ENCODE measurements around the gene ATP2C2.
"Not testable (repeated sequence)": the region's sequence is repeated elsewhere in the genome, so short reads cannot be mapped to it uniquely, and the experiment has no call there.

- not testable (repeated sequence) for TF ChIP-seq EZH2 (IDR thresholded peaks at IDR 0.05; ENCODE audit: low read depth, unreplicated experiment); ZNF114 (CRISPR knock-in tag; IDR thresholded peaks at IDR 0.05); POLR2AphosphoS5 (IDR thresholded peaks at IDR 0.05; ENCODE audit: low read depth); REST (IDR thresholded peaks at IDR 0.05; ENCODE audit: unreplicated experiment)
- TF ChIP-seq, protein P1, sequence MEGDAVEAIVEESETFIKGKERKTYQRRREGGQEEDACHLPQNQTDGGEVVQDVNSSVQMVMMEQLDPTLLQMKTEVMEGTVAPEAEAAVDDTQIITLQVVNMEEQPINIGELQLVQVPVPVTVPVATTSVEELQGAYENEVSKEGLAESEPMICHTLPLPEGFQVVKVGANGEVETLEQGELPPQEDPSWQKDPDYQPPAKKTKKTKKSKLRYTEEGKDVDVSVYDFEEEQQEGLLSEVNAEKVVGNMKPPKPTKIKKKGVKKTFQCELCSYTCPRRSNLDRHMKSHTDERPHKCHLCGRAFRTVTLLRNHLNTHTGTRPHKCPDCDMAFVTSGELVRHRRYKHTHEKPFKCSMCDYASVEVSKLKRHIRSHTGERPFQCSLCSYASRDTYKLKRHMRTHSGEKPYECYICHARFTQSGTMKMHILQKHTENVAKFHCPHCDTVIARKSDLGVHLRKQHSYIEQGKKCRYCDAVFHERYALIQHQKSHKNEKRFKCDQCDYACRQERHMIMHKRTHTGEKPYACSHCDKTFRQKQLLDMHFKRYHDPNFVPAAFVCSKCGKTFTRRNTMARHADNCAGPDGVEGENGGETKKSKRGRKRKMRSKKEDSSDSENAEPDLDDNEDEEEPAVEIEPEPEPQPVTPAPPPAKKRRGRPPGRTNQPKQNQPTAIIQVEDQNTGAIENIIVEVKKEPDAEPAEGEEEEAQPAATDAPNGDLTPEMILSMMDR (conservative IDR thresholded peaks at IDR 0.05; ENCODE audit: low read depth in 2 of 2), result not testable (repeated sequence)
These were observed 24.5 kb upstream of the ATP2C2 start for GRCh38 chr16:84343800-84344199.
